Measurements from ENCODE around the gene ADAT3.

ADAT3 gene

DNA sequence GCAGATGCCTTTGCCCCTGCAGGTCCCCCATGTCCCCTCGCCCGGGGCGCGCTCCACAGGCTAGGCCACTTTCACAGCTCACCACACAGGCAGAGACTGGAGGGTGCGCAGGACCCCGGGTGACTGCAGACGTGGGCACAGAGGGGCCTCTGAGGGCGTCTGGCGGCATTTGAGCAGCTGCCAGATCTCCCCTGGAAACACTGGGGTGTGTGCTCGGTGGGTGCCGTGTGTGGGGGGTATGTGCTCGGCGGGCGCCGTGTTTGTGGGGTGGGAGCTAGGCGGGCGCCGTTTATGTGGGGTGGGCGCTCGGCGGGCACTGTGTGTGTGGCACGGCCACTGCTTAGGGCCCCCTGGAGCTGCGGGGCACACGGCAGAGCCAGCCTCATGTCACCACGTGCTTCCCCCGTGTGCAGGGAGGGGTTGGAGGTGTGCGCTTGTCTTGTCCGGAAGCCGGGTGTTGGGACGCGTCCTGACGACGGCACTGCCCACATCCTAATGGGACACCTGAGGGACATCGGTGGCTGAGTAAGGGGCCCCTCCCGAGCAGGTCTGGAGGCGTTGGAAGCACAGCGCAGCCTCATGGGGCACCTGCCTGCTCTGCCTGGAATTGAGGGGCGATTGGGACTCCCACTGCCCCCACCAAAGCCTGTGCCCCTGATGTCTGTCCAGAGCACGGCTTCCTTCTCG, 52.5 kb downstream of the ADAT3 start:
- H3K4me2 ChIP-seq (ENCODE audit: insufficient read depth, low read length): no peak overlapping the region
- H3K79me2 ChIP-seq (ENCODE audit: insufficient read depth, low read length): peaks cover 96% of the 10 kb centered on the region

DNA sequence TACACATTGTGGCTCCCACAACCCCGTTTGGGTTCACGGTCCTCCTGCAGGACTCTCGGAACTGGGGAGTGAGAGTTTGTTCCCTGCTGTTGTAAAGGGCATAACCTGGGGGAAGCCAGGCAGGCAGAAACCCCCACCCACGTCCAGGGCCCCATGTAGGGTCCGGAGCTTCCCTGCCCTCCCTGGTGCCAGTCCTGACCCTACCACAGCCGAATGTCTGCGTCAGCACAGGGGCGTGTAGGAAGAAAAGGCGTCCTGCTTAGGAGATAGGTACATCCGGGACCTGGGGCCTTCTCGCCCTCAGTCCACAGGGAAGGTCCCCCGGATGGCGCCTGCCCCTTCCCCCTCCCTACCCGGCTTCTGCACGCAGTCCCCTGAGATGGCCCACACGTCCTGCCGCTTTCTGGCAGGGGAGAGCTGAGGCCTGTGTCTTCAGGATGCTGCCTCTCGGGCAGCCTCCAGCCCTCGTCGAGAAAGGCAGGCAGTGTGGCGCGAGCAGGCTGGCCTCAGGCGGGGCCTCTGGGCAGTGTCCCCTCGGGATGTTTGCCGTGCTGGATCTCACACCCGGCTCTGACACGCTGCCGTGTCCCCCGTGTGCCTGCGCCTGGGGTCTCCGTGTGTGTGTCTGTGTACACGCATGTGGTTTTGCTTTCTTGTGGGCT, 54.9 kb downstream of the ADAT3 start:
- Histone ChIP-seq H3K79me2 (ENCODE audit: insufficient read depth, low read length) (peaks cover 93% of the 10 kb centered on the region), H3K4me1 (ENCODE audit: insufficient read depth, low read length) (no peaks in the 10 kb centered on the region), H3K4me3 (ENCODE audit: low read depth in 1 of 2, low read length in 2 of 2) (no peak overlapping the region), H3K36me3 (ENCODE audit: insufficient read depth, low read length) (peaks cover 50% of the 10 kb centered on the region), H3K27me3 (ENCODE audit: insufficient read depth, low read length, poor library complexity) (no peaks in the 10 kb centered on the region), H4K20me1 (ENCODE audit: insufficient read depth, low read length) (peaks cover 73% of the 10 kb centered on the region), H3K9me3 (ENCODE audit: insufficient read depth, low read length, severe bottlenecking) (no peaks in the 10 kb centered on the region), H3K27ac (ENCODE audit: low read length) (no peak overlapping the region; the same call in 1 of the 2 replicates), H3K9ac (ENCODE audit: low read depth, low read length) (no peak overlapping the region), H3K4me2 (ENCODE audit: insufficient read depth, low read length) (no peak overlapping the region), H2AFZ (ENCODE audit: low read depth, low read length) (no peak overlapping the region)
- TF ChIP-seq, protein P1, sequence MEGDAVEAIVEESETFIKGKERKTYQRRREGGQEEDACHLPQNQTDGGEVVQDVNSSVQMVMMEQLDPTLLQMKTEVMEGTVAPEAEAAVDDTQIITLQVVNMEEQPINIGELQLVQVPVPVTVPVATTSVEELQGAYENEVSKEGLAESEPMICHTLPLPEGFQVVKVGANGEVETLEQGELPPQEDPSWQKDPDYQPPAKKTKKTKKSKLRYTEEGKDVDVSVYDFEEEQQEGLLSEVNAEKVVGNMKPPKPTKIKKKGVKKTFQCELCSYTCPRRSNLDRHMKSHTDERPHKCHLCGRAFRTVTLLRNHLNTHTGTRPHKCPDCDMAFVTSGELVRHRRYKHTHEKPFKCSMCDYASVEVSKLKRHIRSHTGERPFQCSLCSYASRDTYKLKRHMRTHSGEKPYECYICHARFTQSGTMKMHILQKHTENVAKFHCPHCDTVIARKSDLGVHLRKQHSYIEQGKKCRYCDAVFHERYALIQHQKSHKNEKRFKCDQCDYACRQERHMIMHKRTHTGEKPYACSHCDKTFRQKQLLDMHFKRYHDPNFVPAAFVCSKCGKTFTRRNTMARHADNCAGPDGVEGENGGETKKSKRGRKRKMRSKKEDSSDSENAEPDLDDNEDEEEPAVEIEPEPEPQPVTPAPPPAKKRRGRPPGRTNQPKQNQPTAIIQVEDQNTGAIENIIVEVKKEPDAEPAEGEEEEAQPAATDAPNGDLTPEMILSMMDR (IDR thresholded peaks at IDR 0.05; ENCODE audit: borderline replicate concordance, extremely low read depth, low read length, poor library complexity, severe bottlenecking): no peak
- no peak for TF ChIP-seq EZH2 (IDR thresholded peaks at IDR 0.05; ENCODE audit: borderline replicate concordance, low read depth, low read length, severe bottlenecking)
- ATAC-seq (ENCODE audit: insufficient read depth, low read depth): no peak
- no peak for DNase-seq

More for the DNA sequence above, 52.5 kb downstream of the ADAT3 start:
- no peak overlapping the region for H3K4me3 ChIP-seq (ENCODE audit: low read depth in 1 of 2, low read length in 2 of 2)
- H2AFZ ChIP-seq (ENCODE audit: low read depth, low read length): no peak overlapping the region
- H3K4me1 ChIP-seq (ENCODE audit: insufficient read depth, low read length): no peaks in the 10 kb centered on the region
- H3K27ac ChIP-seq (ENCODE audit: low read length): no peak overlapping the region
- no peak overlapping the region for H3K9ac ChIP-seq (ENCODE audit: low read depth, low read length)
- H3K27me3 ChIP-seq (ENCODE audit: insufficient read depth, low read length, poor library complexity): no peaks in the 10 kb centered on the region
- H3K36me3 ChIP-seq (ENCODE audit: insufficient read depth, low read length): peaks cover 64% of the 10 kb centered on the region
- TF ChIP-seq EZH2 (IDR thresholded peaks at IDR 0.05; ENCODE audit: borderline replicate concordance, low read depth, low read length, severe bottlenecking): no peak
- TF ChIP-seq, protein P1 (IDR thresholded peaks at IDR 0.05; ENCODE audit: borderline replicate concordance, extremely low read depth, low read length, poor library complexity, severe bottlenecking): no peak
- H4K20me1 ChIP-seq (ENCODE audit: insufficient read depth, low read length): peaks cover 89% of the 10 kb centered on the region
- no peaks in the 10 kb centered on the region for H3K9me3 ChIP-seq (ENCODE audit: insufficient read depth, low read length, severe bottlenecking)
- DNase-seq: no peak
- peak; percentile 20; the same call in 1 of the 3 replicates for ATAC-seq (ENCODE audit: insufficient read depth, low read depth)

DNA sequence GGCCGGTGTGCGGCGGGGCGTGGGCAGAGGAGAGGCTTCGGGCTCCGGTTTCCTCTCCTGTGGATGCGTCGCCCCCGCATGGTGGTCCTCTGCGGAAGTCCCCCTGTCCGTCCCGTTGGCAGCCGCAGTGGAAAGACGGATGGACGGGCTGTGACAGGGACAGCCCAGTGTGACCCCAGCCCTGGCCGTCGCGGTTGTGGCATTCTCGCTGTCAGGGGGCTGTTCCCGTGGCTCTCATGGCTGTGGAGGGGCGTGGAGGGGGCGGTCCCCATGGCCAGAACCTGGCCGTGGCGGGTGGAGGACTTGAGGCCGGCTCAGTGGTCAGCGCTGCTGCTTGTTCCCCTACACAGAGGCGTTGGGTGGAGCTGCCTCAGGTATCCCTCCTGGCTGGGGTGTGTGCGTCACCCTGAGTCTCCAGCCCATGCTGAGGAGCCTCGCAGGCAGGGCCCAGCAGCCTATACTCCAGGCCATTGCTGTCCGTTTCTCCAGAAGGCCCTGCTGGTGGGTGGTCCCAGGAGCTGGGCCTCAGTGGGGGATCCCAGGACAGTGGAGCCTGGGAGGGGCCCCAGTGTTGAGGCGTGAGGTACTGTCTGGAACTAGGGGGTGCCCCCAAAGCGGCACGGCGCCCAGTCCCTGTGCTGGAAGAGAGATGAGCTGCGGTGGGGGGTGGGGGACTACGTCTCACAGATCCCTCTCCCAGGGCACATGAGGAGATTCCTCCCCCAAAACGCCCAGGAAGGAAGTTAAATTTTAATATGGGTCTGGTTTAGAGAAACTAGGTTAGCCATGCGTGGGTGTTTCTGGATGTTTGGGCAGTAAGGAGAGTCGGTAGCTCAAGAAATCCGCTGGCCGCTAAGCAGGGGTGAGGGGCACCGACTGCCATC, 56.0 kb downstream of the ADAT3 start:
- Histone ChIP-seq H4K20me1 (ENCODE audit: insufficient read depth, low read length) (peaks cover 71% of the 10 kb centered on the region), H3K79me2 (ENCODE audit: insufficient read depth, low read length) (peaks cover 92% of the 10 kb centered on the region), H3K27ac (ENCODE audit: low read length) (no peak overlapping the region), H3K4me1 (ENCODE audit: insufficient read depth, low read length) (no peaks in the 10 kb centered on the region), H3K4me2 (ENCODE audit: insufficient read depth, low read length) (no peak overlapping the region), H3K36me3 (ENCODE audit: insufficient read depth, low read length) (peaks cover 50% of the 10 kb centered on the region), H3K9ac (ENCODE audit: low read depth, low read length) (no peak overlapping the region), H2AFZ (ENCODE audit: low read depth, low read length) (no peak overlapping the region), H3K4me3 (ENCODE audit: low read depth in 1 of 2, low read length in 2 of 2) (no peak overlapping the region), H3K9me3 (ENCODE audit: insufficient read depth, low read length, severe bottlenecking) (no peaks in the 10 kb centered on the region), H3K27me3 (ENCODE audit: insufficient read depth, low read length, poor library complexity) (no peaks in the 10 kb centered on the region)
- DNase-seq (no peak), ATAC-seq (ENCODE audit: insufficient read depth, low read depth) (no peak)
- TF ChIP-seq, protein P1 (IDR thresholded peaks at IDR 0.05; ENCODE audit: borderline replicate concordance, extremely low read depth, low read length, poor library complexity, severe bottlenecking): no peak
- TF ChIP-seq EZH2 (IDR thresholded peaks at IDR 0.05; ENCODE audit: borderline replicate concordance, low read depth, low read length, severe bottlenecking): no peak
